Panc1 (cell line): Measurements from ENCODE around the gene GUCY1A2.

ENCODE experiments used
- CTCF ChIP-seq: fragments of 450-650 bp; IDR thresholded peaks from 2 replicates; pipeline ENCODE4 v1.5.1; 2017; ENCODE audit warnings: mild to moderate bottlenecking
- POLR2AphosphoS5 ChIP-seq: IDR thresholded peaks from 2 replicates; pipeline ENCODE4 v1.6.1; 2012; ENCODE audit warnings: mild to moderate bottlenecking, low read depth, low read length, moderate library complexity
- REST ChIP-seq, 2 experiments: IDR thresholded peaks; 2 replicates each; pipeline ENCODE4 v1.6.1; 2011 to 2012; ENCODE audit warnings: low read depth in 2 of 2, control low read depth in 1 of 2, low read length in 1 of 2, mild to moderate bottlenecking in 1 of 2, moderate library complexity in 1 of 2; ENCODE audit not compliant: insufficient read depth in 1 of 2

- TF ChIP-seq CTCF = no peak
- TF ChIP-seq POLR2AphosphoS5 = no peak
- TF ChIP-seq REST (IDR thresholded peaks at IDR 0.05; ENCODE audit: insufficient read depth in 1 of 2, low read depth in 2 of 2, low read length in 1 of 2) = no peak
Measured at GRCh38 chr11:106959800-106960199, 58.5 kb downstream of the GUCY1A2 start.
